ENCODE data around the gene PRRC2B.
"Not testable (repeated sequence)": the region's sequence is repeated elsewhere in the genome, so short reads cannot be mapped to it uniquely, and the experiment has no call there.

Gene PRRC2B

GRCh38 chr9:131468031-131468430, 74.1 kb downstream of the PRRC2B start:
- H3K4me2 ChIP-seq (ENCODE audit: low read depth, low read length), result no peak overlapping the region
- H3K4me1 ChIP-seq (ENCODE audit: low read length), result no peaks in the 10 kb centered on the region
- no peak overlapping the region for H3K9ac ChIP-seq (ENCODE audit: low read length)
- H3K79me2 ChIP-seq (ENCODE audit: low read length), result peaks cover 87% of the 10 kb centered on the region
- H3K27ac ChIP-seq (ENCODE audit: low read length), result no peak overlapping the region
- H3K4me3 ChIP-seq (ENCODE audit: low read length), result no peak overlapping the region
- TF ChIP-seq CTCF (IDR thresholded peaks at IDR 0.05; ENCODE audit: low read length), result no peak
- TF ChIP-seq EZH2 (optimal IDR thresholded peaks at IDR 0.05; ENCODE audit: low read depth, low read length), result no peak
- no peak for TF ChIP-seq EZH2phosphoT487 (IDR thresholded peaks at IDR 0.05; ENCODE audit: low read length)
- DNase-seq, result no peak
- no peaks in the 10 kb centered on the region for H3F3A ChIP-seq (ENCODE audit: insufficient read depth, low read length)
- H2AFZ ChIP-seq (ENCODE audit: low read length), result no peak overlapping the region
- no peaks in the 10 kb centered on the region for H3K27me3 ChIP-seq (replicated peaks; ENCODE audit: insufficient read depth, low read length)
- H3K36me3 ChIP-seq (replicated peaks; ENCODE audit: insufficient read depth, low read length), result peaks cover 17% of the 10 kb centered on the region
- no peaks in the 10 kb centered on the region for H3K9me2 ChIP-seq (replicated peaks; ENCODE audit: insufficient read depth, low read length)
- peaks cover 5% of the 10 kb centered on the region for H4K20me1 ChIP-seq (ENCODE audit: insufficient read depth, low read length)
- H3K9me3 ChIP-seq (replicated peaks; ENCODE audit: insufficient read depth, low read length), result no peaks in the 10 kb centered on the region

GRCh38 chr9:131469356-131469755, 75.5 kb downstream of the PRRC2B start:
- H3K4me2 ChIP-seq (ENCODE audit: low read depth, low read length), result no peak overlapping the region
- DNase-seq, result no peak
- peaks cover 90% of the 10 kb centered on the region for H3K79me2 ChIP-seq (ENCODE audit: low read length)
- no peaks in the 10 kb centered on the region for H3K9me3 ChIP-seq (replicated peaks; ENCODE audit: insufficient read depth, low read length)
- no peaks in the 10 kb centered on the region for H3K9me2 ChIP-seq (replicated peaks; ENCODE audit: insufficient read depth, low read length)
- no peak overlapping the region for H3K9ac ChIP-seq (ENCODE audit: low read length)
- no peak overlapping the region for H2AFZ ChIP-seq (ENCODE audit: low read length)
- no peak overlapping the region for H3K4me3 ChIP-seq (ENCODE audit: low read length)
- no peak for TF ChIP-seq EZH2phosphoT487 (IDR thresholded peaks at IDR 0.05; ENCODE audit: low read length)
- no peaks in the 10 kb centered on the region for H3K4me1 ChIP-seq (ENCODE audit: low read length)
- H3K27me3 ChIP-seq (replicated peaks; ENCODE audit: insufficient read depth, low read length), result no peaks in the 10 kb centered on the region
- H3F3A ChIP-seq (ENCODE audit: insufficient read depth, low read length), result no peaks in the 10 kb centered on the region
- H4K20me1 ChIP-seq (ENCODE audit: insufficient read depth, low read length), result peaks cover 5% of the 10 kb centered on the region
- H3K27ac ChIP-seq (ENCODE audit: low read length), result no peak overlapping the region
- H3K36me3 ChIP-seq (replicated peaks; ENCODE audit: insufficient read depth, low read length), result peaks cover 18% of the 10 kb centered on the region

- no peak for TF ChIP-seq EZH2phosphoT487 (IDR thresholded peaks at IDR 0.05; ENCODE audit: low read length)
- TF ChIP-seq CTCF (IDR thresholded peaks at IDR 0.05; ENCODE audit: low read length), result no peak
- Histone ChIP-seq H3K4me1 (ENCODE audit: low read length) (no peaks in the 10 kb centered on the region), H3K27ac (ENCODE audit: low read length) (no peak overlapping the region), H3K4me2 (ENCODE audit: low read depth, low read length) (no peak overlapping the region), H3K36me3 (replicated peaks; ENCODE audit: insufficient read depth, low read length) (peaks cover 17% of the 10 kb centered on the region), H3K79me2 (ENCODE audit: low read length) (peaks cover 89% of the 10 kb centered on the region), H3K27me3 (replicated peaks; ENCODE audit: insufficient read depth, low read length) (no peaks in the 10 kb centered on the region), H3F3A (ENCODE audit: insufficient read depth, low read length) (no peaks in the 10 kb centered on the region), H4K20me1 (ENCODE audit: insufficient read depth, low read length) (peaks cover 5% of the 10 kb centered on the region), H2AFZ (ENCODE audit: low read length) (no peak overlapping the region), H3K9ac (ENCODE audit: low read length) (no peak overlapping the region), H3K9me3 (replicated peaks; ENCODE audit: insufficient read depth, low read length) (no peaks in the 10 kb centered on the region), H3K9me2 (replicated peaks; ENCODE audit: insufficient read depth, low read length) (no peaks in the 10 kb centered on the region), H3K4me3 (ENCODE audit: low read length) (no peak overlapping the region)
- DNase-seq, result no peak
Observed at GRCh38 chr9:131469951-131470350, 76.1 kb downstream of the PRRC2B start.

- TF ChIP-seq EZH2 (optimal IDR thresholded peaks at IDR 0.05; ENCODE audit: low read depth, low read length) (no peak), CTCF (IDR thresholded peaks at IDR 0.05; ENCODE audit: low read length) (no peak), EZH2phosphoT487 (IDR thresholded peaks at IDR 0.05; ENCODE audit: low read length) (no peak)
- DNase-seq, result no peak
- Histone ChIP-seq H3K27me3 (replicated peaks; ENCODE audit: insufficient read depth, low read length) (no peaks in the 10 kb centered on the region), H2AFZ (ENCODE audit: low read length) (no peak overlapping the region), H3K79me2 (ENCODE audit: low read length) (peaks cover 89% of the 10 kb centered on the region), H3K9me3 (replicated peaks; ENCODE audit: insufficient read depth, low read length) (no peaks in the 10 kb centered on the region), H3K4me1 (ENCODE audit: low read length) (no peaks in the 10 kb centered on the region), H3K9me2 (replicated peaks; ENCODE audit: insufficient read depth, low read length) (no peaks in the 10 kb centered on the region), H3K9ac (ENCODE audit: low read length) (no peak overlapping the region), H3F3A (ENCODE audit: insufficient read depth, low read length) (no peaks in the 10 kb centered on the region), H3K4me2 (ENCODE audit: low read depth, low read length) (no peak overlapping the region), H3K4me3 (ENCODE audit: low read length) (no peak overlapping the region), H3K27ac (ENCODE audit: low read length) (no peak overlapping the region), H4K20me1 (ENCODE audit: insufficient read depth, low read length) (peaks cover 5% of the 10 kb centered on the region), H3K36me3 (replicated peaks; ENCODE audit: insufficient read depth, low read length) (peaks cover 18% of the 10 kb centered on the region)
Observed at GRCh38 chr9:131470581-131470991, 76.7 kb downstream of the PRRC2B start.

GRCh38 chr9:131472085-131472484, 78.2 kb downstream of the PRRC2B start:
- not testable (repeated sequence) for H3K27ac ChIP-seq (ENCODE audit: low read length); H3K4me3 ChIP-seq (ENCODE audit: low read length); H3K4me1 ChIP-seq (ENCODE audit: low read length); DNase-seq; H4K20me1 ChIP-seq (ENCODE audit: insufficient read depth, low read length); H3F3A ChIP-seq (ENCODE audit: insufficient read depth, low read length); H3K9me2 ChIP-seq (replicated peaks; ENCODE audit: insufficient read depth, low read length); H3K27me3 ChIP-seq (replicated peaks; ENCODE audit: insufficient read depth, low read length); H3K9me3 ChIP-seq (replicated peaks; ENCODE audit: insufficient read depth, low read length); H3K4me2 ChIP-seq (ENCODE audit: low read depth, low read length); H3K9ac ChIP-seq (ENCODE audit: low read length); H2AFZ ChIP-seq (ENCODE audit: low read length)
- Histone ChIP-seq H3K79me2 (ENCODE audit: low read length) (peaks cover 92% of the 10 kb centered on the region), H3K36me3 (replicated peaks; ENCODE audit: insufficient read depth, low read length) (peaks cover 20% of the 10 kb centered on the region)
